ENCODE results near the gene PAX3.
A peak's percentile ranks its signal among the peaks of the same experiment; 100 is the strongest.

Gene PAX3

GRCh38 chr2:222298311-222299150 is at the start of gene PAX3:
Gene PAX3 (minus strand): TSS chr2:222298998. CDS start chr2:222298615, 383 bp downstream.
- DNase-seq = peak; percentile 89

DNA sequence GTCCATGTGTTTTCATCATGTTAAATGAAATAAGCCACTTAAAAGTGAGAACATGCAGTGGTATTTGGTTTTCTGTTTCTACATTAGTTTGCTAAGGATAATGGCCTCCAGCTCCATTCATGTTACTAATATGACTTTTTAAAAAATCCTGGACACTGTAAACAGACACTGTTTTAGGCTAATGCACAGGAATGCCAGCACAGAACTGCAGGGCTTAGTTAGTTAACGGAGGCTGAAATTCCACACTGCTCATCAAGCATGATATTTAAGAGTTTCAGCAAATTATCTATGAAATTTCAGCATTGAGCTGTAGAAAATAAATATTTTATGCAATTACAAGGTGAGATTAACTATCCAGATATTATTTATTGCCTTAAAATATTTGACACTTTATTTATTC is 42.5 kb upstream of the PAX3 start:
- no peak for DNase-seq

DNA sequence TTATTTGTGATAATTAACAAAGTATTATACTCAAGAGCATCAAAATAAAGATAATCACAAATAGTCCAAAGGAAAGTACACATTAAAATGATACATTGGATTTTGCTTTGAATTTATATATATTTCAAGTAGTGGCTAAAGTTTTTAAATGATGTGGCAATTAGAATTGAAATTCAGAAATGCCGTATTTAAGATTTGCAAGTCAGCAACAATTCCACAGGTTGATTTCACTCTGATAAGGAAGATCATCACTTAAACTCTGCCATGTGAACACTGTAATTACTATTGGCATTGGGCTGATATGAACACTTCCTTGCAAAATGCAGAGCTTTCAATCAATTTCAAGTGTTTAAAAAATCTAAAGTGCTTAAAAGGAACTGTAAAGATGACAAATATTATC is 39.6 kb upstream of the PAX3 start:
- DNase-seq = no peak

DNA sequence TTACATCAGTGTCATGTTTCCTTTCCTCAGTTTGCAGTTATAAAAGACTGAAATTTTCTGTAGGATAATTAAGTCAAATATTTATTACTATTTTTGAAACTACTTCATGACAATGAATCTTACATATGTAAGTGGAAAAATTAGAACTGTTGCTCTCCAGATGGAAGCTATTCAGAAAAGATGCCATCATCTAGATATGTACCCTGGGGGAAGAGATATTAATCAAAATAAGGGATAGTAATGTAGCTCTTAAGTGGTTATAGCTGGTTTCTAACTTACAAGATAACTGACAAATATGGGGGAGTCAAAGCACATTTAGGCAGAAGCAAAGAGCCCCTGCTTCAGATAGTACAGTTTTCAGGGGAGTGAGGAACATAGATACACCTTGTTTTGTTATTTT is 38.1 kb upstream of the PAX3 start:
- DNase-seq = no peak

DNA sequence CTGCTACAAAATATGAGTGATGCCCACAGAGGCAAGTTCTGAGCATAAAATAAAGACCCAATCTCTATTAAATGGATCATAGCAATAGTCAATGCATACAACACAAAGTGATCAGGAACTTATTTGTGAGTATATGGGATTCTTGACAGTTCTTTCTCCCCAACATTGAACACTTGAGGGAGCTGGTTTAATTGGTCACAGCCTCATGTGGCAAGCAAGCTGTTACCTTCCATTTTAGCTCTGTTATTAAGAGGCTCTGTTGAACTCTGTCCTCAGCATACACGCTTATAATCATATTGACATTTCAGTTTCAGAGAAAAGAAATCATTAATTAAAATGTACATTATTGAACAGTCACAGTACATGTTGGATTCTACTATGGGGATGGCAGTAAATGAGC is 37.6 kb upstream of the PAX3 start:
- DNase-seq = no peak

DNA sequence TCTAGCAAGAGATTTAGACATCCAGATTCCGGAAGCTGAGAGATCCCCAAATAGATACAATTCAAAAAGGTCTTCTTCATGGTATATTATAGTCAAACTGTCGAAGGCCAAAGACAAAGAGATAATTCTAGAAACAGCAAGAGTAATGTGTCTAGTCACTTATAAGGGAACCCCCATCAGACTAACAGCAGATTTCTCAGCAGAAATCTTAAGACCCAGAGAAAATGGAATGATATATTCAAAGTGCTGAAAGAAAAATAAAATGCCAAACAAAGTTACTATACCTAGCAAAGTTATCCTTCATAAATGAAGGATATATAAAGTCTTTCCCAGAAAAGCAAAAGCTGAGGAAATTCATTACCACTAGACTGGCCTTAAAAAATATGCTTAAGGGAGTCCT is 36.1 kb upstream of the PAX3 start:
- no peak for DNase-seq

DNA sequence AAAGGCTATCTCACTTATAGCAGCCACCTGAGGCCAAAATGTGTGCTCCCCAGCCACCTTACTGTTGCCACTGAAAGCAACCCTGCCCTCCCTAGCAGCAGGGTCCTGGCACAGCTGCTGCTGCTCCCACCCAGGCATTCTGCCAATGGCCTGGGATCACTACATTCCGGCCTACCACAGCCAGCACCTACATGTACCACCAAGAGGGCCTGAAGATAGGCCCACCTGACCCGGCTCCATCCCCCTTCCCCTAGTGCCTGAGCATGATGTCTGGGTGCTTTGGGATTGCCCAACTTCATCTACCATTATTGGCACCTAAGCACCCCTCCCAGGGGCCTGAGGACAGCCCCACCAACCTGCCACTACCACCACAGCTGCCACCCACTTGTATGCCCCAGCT is 34.6 kb upstream of the PAX3 start:
- DNase-seq = no peak

DNA sequence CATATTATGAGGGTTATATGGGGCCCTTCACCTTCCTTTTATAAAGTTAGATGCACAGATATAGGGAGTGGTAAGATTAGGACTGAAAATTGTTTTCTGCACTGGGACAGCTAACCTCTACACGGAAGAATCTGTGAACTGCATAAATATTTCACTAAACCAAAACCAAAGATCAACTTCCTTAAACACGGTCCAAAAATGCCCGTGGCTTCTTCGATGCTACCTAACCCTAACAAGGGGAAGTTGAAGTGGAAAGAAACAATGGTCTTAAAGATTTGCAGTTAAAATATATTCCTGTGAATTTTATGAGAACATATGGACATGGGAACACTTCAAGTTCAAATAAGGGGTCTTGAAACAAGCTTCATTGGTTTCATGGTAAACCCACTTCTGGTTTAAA is 33.3 kb upstream of the PAX3 start:
- no peak for DNase-seq

DNA sequence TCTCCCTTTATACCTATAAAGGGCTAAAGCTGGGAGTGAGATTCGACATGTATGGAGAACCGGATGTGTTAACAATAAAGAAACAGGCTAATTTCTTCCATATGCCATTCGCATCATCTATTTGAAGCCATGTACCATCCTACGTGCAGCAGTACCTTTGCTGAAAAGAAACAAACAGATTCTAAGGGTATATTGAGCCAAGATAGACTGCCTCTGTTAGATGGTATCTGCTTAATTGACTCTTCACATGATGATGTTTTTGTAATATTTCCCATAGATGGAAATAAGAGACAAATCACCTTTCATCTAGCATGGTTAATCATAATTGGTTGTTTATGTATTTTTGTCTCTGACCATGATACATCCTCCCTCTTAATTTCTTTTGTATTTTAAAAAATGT is 32.1 kb upstream of the PAX3 start:
- no peak for DNase-seq

GRCh38 chr2:222322236-222322635 is 23.4 kb upstream of the PAX3 start:
- no peak for DNase-seq

DNA sequence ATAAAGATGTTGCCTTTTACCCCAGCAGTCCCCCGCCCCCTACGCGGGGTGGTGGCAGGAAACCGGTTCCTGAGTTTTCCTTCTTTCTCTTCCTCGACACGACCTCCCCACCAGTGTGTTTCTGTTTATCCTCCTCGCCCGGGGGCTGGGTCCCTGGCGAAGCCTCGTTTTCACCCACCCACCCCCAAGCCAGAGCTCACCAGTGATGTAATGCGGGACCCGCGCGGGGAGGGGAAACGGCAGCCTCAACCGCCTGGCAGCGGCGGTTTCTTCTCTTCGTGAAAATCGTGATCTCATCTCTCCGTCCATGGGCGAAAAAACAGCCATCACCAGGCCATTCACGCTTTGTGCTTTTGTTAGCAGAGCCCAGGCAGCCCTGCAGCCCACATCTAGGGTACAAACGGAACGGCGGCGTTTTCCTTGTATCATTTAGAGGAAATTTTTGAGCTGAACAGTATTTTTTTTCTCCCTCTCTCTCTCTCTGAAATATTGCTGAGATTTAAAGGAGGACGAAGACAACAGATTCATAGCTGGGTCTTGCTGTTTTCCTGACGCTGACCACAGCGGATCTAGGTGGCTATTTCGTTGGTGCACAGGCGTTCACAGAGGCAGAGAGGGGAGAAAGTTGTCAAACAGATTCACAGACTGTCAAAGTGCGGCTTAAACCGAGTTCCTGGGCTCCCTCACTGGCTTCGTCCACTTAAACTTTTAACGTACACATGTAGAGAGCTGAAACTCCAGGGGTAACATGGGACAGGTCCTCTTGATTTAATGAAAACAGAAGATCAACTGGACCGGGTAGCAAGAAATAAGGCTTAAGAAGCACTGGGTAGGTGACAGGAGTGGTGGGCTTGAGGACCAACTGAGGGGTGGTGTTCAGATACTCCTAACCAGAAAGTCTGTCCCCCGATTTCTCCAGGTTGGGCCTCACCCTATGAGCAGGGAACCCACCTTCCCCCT is 21.9 kb upstream of the PAX3 start:
- no peak for DNase-seq

DNA sequence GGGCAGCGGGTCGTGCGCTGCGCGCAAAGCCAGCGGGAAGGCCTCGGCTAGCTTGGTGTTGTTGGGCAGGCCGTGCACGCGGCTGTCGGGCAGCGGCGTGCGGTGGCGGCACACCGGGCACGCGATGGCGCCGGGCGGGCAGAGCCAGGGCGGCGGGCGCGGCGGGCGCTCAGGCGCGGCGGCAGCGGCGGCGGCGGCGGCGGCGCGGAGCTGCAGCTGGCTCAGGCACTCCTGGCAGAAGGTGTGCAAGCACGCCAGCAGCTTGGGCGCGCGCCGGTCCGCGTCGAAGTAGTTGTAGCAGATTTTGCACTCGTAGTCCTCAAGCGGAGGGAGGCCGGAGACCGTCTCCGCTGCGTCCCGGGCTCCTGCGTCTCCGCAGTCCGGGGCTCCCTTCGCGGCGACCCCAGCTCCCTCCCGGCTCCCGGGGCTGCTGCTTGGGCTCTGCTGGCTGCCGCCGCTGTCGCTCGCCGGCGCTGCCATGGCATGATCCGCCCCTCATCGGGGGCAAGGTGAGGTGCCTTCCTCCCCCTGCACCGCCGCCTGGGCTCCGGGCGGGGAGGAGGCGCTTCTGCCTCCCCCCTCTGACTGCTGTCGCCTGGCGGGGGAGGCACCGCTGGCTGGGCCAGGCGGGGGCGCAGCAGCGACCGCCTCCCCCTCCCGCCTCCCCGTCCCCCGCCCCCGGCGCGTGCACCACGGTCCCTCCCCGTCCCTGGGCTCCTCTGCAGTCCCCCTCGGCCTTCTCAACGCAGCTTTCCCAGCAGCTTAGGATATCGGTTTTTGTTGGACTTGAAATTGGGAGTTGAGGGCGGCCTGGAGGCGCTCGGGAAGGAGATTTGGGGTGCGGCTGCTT is 21.0 kb upstream of the PAX3 start:
- DNase-seq = no peak

DNA sequence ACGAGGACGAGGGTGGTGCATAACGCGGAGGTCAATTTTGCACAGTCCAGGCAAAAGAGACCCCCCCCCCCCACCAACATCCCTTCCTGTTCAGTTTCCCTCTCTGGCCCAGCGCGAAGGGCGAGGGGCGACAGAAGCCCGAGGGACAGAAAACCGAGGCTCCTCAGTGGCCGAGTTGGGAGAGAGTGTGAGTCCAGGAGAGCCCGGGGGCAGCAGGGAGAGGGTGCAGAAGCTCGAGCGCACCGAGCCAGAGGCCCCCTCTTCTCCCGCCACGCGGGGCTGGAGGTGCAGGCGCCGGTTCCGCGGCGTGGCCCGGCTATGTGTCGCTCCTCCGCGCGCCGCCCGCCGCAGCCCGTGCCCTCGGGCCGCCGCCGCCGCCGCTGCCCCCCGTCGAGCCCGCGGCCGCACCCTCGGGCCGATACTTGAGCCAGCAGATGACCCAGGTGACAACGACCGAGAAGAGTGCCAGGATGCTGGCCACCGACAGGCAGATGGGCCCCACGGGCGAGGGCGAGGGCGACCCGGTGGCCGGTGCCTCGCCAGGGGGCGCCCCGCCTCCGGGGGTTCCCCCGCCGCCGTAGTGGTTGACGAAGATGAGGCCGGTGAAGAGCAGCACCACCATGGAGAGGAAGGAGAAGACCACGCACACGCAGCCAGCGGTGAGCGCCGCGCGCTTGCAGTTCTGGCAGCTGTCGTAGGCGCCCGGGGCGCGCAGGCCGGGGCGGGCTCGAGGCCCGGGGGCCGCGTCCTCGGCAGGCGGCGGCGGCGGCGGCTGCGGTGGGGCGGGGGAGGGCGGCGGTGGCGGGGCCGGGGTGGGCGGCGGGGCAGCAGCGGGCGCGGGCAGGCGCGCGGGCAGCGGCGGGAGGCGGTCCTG is 20.2 kb upstream of the PAX3 start:
- DNase-seq = peak; percentile 39

DNA sequence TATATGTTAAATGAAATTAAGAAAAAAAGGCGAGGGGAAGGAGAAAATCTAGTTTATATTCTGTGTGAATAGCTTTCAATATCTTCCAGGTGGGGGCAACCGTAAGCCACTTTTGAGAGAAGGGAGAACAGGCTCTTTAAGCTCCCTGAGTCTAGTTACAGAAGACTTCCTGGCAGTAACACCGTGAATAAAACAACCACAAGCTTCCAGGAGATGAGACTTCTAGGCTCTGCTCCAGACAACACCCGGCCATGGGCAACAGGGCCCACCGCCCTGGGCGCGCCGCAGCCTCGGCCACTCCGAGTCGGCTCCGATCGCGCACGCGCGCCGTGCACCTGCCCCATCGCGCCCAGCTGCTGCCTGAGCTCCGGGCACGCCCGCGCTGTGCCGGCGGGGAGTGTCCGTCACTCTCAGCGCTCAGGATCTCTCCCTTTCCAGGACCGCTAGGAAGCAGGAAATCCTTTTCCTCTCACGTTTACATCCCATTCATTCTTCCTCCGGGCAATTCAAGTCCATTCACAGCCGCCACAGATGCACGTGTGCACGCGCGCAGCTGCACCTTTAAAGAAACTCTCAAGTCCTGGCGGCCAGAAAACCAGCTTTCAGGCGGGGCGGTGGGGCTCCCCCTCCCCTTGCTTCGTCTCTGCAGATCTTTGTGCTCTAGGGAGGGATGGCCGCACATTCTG is 19.4 kb upstream of the PAX3 start:
- DNase-seq = peak; percentile 64

GRCh38 chr2:222315443-222316121 is 16.8 kb upstream of the PAX3 start:
- no peak for DNase-seq

GRCh38 chr2:222313816-222314215 is 15.0 kb upstream of the PAX3 start:
- no peak for DNase-seq

DNA sequence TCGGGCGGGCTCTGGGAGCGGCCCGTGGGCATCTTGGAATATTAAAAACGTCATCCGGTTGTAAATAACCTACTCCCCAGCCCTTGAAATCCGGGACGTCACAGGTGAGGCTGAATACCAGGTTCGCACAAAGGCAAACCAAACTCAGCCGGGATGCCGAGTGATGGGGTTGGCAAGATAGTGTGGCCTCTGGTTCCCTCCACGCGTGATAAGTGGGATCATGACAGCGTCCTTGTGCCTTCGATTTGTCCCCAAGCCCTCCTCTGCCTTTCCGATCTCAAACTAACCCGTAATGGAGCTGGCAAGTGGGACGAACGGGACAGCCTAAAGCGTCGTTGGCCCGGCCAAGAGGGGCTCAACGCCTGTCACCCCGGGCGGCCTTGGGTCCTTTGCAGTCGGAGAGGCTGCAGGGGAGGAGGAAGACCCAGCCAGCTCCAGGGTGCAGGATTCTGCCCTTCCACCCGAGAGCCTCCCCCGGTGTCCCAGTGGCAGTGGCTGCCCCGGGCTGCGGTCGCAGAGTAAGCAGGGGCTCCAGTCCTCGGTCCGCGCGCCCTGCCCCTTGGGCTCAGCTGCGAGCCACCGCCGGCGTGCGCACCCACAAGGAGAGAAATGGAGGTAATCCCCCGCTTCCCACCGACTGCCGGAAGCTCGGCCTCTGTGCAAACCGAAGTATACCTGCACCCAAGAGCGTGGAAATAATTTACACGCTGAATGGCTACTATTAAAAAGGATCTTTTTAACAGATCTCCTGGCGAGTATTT is 13.4 kb upstream of the PAX3 start:
- DNase-seq = no peak

DNA sequence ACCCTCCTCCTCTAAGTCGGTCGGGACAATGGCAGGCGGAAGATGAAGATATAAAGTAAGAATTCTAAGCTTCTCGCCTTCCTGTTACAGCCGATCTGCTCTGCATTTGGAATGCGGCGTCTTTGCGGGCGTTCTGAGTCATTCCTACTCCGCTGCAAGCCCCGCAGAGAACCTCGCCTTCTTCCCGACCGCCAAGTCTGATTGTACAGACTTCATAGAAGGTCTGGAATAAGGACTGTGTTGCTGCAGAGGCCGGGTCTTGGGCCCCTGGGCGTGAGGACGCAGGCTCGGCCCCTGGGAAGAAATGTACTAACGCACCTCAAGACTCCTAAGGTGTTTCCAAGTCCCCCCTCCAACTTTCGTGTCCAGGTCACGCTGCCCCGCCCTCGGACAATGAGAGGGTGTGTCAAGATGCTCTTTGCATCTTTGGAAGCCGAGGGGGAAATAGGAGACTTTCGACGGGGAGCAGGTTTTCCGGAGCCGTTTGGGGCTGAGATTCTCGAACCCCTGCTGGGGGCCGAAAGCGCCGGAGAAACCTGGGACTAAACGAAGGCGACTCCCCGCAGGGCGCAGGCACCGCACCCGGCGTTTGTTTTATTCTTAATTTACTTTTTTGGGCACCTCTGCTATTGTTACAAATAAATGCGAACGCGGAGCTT is 12.7 kb upstream of the PAX3 start:
- DNase-seq = peak; percentile 34

GRCh38 chr2:222310747-222311318 is 12.0 kb upstream of the PAX3 start:
- DNase-seq = no peak
